GM18505 (cell line): ENCODE measurements around the gene ATP5MC2.
"Not testable (repeated sequence)": the region's sequence is repeated elsewhere in the genome, so short reads cannot be mapped to it uniquely, and the experiment has no call there.

Experiments used
- ATAC-seq: cut with Tn5 transposase; IDR thresholded peaks from one replicate; pipeline ENCODE4 v1.9.1; 2021; ENCODE audit not compliant: unreplicated experiment
- POLR2A ChIP-seq: IDR thresholded peaks from 4 replicates; pipeline ENCODE4 v1.6.1; 2011; ENCODE audit warnings: borderline replicate concordance; ENCODE audit not compliant: insufficient read depth, insufficient read length; ENCODE audit errors: extremely low read depth

The ATP5MC2 gene

DNA sequence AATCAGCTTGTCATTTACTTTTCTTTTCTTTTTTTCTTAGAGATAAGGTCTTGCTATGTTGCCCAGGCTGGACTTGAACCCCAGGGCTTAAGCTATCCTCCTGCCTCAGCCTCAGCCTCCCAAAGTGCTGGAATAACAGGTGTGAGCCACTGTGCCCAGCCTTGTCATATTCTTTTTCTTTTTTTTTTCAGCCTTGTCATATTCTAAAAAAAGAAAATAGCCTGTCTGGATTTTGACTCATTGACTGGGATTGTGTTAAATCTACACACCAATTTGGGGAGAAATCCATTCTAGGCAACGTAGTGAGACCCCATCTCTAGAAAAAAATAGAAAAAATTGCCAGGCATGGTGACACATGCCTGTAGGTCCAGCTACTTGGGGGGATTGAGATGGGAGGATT lies 24.1 kb downstream of the ATP5MC2 start:
- no peak for ATAC-seq

DNA sequence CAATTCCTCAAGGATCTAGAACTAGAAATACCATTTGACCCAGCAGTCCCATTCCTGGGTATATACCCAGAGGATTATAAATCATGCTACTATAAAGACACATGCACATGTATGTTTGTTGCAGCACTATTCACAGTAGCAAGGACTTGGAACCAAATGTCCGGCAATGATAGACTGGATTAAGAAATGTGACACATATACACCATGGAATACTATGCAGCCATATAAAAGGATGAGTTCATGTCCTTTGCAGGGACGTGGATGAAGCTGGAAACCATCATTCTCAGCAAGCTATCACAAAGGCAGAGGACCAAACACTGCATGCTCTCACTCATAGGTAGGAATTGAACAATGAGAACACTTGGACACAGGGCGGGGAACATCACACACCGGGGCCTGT lies 29.6 kb downstream of the ATP5MC2 start:
- not testable (repeated sequence) for ATAC-seq

More for the DNA sequence above, 24.1 kb downstream of the ATP5MC2 start:
- TF ChIP-seq POLR2A = no peak

DNA sequence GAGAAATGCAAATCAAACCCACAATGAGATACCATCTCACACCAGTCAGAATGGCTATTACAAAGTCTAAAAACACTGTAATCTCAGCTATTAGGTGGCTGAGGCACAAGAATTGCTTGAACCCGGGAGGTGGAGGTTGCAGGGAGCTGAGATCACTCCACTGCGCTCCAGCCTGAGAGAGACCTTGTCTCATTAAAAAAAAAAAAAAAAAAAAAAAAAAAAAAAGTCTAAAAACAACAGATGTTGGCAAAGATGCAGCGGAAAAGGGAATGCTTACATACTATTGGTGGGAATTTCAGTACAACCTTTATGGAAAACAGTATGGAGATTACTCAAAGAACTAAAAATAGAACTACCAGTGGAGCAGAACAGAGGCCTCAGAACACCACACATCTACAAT lies 30.7 kb downstream of the ATP5MC2 start:
- no peak for TF ChIP-seq POLR2A
- ATAC-seq = no peak

DNA sequence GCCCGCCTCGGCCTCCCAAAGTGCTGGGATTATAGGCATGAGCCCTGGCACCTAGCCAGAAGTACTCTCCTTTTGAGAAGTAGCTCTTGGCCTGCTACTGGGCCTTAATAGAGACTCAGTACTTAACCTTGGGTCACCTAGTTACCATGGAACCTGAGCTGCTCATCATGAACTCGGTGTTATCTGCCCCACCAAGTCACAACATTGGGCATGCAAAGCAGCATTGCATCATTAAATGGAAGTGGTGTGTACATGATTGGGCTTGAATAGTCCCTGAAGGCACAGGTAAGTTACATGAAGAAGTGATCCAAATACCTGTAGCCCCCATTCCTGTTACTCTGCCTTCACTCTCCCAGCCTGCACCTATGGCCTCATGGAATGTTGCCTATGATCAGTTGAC lies 31.8 kb downstream of the ATP5MC2 start:
- no peak for ATAC-seq
- TF ChIP-seq POLR2A = no peak

DNA sequence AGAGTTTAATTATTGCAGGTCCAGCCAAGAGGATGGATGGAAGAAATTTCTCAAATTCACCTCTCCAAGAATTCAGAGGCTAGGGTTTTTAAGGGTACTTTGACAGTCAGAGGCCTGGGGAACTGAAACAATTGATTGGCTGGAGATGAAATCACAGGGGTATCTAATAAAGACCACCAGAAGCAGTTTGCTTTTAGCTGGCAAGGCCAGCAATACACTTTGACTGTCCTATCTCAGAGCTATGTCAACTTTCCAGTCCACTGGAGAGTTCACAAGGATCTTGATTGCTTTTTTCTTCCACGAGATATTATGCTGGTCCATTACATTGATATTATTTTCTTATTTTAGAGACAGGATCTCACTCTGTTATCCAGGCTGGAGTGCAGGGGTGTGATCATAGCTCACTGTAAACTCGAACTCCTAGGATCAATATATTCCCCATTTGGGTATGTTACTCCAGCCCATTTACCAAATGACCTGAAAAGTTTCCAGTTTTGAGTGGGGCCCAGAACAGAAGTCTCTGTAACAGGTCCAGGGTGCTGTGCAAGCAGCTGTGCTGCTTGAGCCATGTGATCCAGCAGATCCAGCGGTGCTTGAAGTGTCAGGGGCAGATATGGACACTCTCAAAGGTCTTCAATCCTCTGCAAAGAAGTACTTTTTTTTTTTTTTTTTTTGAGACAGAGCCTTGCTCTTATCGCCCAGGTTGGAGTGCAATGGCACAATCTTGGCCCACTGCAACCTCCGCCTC lies 32.5 kb downstream of the ATP5MC2 start:
- TF ChIP-seq POLR2A = no peak
- ATAC-seq = no peak

DNA sequence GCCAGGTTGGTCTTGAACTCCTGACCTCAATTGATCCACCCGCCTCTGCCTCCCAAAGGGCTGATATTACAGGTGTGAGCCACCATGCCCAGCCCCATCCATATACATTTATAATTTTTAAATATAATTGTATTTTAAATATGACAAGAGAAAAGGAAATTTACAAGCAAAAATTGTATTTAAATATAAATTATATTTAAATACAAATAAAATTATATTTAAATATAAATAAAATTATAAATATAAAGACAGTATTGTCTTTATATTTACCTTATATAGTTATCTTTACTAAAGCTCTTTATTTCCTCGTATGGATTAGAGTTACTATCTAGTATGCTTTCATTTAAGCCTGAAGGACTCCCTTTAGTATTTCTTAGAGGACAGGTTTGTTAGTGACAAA lies 37.8 kb downstream of the ATP5MC2 start:
- ATAC-seq = no peak
- TF ChIP-seq POLR2A = no peak

DNA sequence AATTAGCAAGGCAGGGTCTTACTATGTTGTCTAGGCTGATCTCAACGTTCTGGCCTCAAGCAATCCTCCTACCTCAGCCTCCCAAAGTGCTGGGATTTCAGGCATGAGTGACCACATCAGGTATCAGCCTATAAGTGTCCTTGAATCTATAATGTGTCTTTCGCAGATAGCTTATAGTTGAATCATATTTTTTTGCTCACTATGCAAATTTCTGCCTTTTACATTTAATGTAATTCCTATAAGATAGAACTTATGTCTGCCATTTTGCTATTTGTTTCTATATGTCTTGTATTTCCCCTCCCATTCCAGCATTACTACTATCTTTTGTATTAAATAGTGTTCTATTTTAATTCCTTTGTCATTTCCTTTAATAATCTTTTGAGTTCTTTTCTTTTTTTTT lies 39.2 kb downstream of the ATP5MC2 start:
- ATAC-seq = no peak

DNA sequence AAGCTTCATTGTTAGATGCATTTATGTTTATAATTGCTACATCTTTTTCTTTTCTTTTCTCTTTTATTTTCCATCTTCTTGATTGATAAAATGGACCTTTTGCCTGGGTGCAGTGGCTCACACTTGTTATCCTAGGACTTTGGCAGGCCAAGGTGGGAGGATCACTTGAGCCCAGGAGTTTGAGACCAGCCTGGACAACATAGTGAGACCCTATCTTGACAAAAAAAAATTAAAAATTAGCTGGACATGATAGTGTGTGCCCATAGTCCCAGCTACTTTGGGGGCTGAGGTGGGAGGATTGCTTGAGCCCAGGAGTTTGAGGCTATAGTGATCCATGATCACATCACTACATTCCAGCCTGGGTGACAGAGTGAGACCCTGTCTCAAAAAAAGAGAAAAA lies 40.2 kb downstream of the ATP5MC2 start:
- not testable (repeated sequence) for ATAC-seq

More for the DNA sequence above, 39.2 kb downstream of the ATP5MC2 start:
- TF ChIP-seq POLR2A = no peak

DNA sequence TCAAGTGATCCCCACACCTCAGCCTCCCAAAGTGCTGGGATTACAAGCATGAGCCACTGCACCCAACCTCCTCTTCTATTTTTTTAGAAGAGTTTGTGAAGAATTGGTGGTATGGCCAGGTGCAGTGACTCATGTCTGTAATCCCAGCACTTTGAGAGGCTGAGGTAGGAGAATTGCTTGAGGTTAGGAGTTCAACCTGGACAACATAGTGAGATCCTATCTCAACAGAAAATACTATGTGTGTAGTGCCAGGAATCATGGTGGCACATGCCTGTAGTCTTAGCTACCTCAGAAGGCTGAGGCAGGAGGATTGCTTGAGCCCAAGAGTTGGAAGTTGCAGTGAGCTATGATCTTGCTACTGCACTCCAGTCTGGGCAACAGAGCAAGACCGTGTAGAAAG lies 44.2 kb downstream of the ATP5MC2 start:
- no peak for TF ChIP-seq POLR2A
- no peak for ATAC-seq

DNA sequence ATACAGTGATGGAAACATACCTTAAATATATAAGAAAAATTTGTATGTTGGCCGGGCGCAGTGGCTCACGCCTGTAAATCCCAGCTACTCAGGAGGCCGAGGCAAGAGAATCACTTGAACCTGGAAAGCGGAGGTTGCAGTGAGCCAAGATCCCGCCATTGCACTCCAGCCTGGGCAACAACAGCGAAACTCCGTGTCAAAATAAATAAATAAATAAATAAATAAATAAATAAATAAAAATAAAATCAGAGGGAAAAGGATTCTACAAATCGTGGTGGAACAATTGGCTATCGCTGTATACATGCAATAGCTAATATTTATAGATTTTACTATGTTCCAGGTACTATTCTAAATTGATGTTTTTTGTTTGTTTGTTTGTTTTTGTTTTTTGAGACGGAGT lies 48.0 kb downstream of the ATP5MC2 start:
- TF ChIP-seq POLR2A = no peak
- no peak for ATAC-seq

DNA sequence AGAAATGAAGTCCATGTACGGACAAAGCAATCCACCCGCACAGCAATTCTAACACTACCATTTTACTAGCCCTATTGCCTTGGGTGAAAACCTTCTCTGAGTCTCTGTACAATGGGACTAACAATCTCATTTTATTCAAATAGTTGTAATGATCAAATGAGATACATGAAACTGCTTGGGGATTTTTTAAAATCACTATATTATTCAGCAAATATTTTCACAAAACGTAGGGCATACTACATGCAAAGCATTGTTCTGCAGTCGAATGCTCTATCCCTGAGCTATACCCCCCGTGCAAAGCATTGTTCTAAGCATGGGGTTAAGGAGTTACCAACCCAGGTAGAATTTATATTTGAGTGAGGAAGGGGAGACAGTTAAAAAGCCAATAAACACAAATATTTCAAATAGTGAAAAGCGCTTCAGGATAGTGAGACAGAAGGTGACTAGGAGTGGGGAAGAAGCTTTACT lies 49.1 kb downstream of the ATP5MC2 start:
- TF ChIP-seq POLR2A = no peak
- ATAC-seq = no peak

DNA sequence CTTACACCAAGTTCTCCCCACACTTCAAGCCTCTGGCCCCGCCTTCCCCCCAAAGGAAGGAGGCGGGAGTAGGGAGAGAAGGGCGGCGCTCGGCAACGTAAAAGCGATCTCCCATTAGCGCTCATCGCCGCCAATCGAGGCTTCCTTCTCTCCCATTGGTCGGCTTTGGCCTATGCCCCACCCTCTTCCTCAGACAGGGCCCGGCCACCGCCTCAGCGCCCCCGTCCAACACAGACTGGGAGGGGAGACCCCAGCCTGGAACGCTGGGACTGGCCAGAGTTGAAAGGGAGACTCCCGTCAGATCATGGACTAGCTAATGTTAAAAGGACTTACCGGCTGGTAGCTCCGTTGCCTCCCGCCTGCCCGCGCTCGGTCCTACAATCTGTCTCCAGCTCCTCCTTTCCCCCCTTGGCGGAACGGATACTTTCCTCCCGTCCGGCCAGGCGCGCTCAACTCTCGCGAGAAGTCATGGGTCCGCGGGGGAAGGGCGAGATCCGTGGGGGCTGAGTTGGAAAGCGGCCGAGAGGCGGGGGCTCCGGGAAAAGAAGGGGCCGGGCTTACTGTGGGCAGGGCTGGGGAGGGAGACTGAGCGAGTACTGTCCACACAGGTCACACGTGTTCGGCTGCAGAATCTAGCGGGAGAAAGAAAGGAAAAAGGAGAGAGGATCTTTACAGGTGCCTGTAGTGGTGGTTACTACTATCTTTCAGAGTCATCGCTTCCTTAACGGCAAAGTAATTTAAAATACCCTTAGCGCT lies 49.8 kb downstream of the ATP5MC2 start, which contains the start of gene ATF7:
ATF7 (minus strand) TSS at position 437 of the 756 bp plus-strand sequence. CDS start 25,382 bp downstream, outside the sequence.
- TF ChIP-seq POLR2A = peak; percentile 68
- ATAC-seq = peak; percentile 96

DNA sequence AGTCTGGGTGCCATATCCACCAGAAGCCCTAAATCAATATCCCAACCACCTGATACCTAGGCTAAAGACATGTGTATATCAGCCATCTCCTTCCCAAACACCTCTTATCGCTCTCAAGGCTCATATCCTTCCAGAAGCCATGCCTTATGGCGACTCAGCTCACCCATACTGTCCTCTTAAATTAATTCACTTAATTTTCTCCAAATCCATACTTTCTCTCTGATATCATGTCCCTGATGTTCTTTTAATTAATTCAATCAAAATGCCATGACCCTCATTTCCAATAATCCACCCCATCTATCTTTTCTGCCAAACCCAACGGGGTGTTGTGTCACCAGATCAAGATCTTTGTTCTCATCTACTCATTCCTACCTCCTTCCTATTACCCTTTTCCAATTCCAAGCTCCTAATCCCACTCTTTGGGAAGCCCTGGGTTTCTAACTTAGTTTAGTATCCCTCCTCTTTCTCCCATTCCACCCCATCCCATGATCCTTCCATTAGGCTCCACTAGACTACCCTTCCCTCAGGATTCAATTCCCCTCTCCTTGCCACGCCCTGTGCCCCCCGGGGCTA lies 50.4 kb downstream of the ATP5MC2 start:
- no peak for TF ChIP-seq POLR2A
- ATAC-seq = no peak

DNA sequence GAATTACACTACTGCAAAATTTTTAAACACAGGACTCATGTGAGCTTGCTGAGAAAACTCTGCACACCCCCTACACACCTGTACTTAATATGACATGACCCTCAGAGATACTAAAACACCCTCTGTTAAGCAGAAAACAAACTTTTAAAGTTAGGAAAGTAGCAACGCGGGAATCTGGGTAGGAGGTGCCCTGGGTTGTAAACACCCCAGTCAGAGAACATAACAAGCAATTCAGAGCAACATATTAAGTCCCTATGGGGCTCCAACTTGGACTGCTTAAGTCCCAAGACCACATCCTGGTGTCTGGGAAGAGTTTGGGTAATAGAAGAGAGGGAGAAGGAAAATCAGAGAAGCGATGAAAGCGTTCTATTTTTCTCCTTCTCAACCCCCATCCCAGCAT lies 50.9 kb downstream of the ATP5MC2 start:
- ATAC-seq = no peak
- TF ChIP-seq POLR2A = no peak
